ENCODE data around the gene RTN4.

DNA sequence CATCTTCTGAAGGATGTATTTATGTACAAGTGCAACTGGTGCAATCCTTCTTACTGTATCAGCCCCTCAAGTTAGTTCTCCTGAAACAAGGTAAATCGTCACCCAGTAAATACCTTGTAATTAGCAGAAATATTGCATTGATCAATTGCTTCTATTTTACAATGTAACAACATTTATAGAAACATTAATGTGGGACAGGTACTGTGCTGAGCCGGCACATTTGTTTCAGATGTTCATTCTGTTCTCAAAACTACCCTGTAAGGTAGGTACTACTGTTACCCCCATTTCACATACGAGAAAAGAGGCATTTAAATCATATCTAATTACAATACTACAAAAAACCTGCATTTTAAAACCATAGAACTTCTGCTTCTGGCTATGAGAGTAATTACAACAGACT is 19.5 kb downstream of the RTN4 start:
- TF ChIP-seq POLR2A (IDR thresholded peaks at IDR 0.05), result no peak
- TF ChIP-seq, protein P1, sequence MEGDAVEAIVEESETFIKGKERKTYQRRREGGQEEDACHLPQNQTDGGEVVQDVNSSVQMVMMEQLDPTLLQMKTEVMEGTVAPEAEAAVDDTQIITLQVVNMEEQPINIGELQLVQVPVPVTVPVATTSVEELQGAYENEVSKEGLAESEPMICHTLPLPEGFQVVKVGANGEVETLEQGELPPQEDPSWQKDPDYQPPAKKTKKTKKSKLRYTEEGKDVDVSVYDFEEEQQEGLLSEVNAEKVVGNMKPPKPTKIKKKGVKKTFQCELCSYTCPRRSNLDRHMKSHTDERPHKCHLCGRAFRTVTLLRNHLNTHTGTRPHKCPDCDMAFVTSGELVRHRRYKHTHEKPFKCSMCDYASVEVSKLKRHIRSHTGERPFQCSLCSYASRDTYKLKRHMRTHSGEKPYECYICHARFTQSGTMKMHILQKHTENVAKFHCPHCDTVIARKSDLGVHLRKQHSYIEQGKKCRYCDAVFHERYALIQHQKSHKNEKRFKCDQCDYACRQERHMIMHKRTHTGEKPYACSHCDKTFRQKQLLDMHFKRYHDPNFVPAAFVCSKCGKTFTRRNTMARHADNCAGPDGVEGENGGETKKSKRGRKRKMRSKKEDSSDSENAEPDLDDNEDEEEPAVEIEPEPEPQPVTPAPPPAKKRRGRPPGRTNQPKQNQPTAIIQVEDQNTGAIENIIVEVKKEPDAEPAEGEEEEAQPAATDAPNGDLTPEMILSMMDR (IDR thresholded peaks at IDR 0.05), result no peak
